ENCODE results near the gene RIPOR3. TPM values are rescaled to one million over a fixed set of nuclear protein-coding genes. Genes with fewer than 3 reads are reported as not detected.

RIPOR3 gene
- polyA plus RNA-seq, 2 of the 4 experiments (the other 2 are of a cell fraction), result 0.03 to 0.06 TPM

DNA sequence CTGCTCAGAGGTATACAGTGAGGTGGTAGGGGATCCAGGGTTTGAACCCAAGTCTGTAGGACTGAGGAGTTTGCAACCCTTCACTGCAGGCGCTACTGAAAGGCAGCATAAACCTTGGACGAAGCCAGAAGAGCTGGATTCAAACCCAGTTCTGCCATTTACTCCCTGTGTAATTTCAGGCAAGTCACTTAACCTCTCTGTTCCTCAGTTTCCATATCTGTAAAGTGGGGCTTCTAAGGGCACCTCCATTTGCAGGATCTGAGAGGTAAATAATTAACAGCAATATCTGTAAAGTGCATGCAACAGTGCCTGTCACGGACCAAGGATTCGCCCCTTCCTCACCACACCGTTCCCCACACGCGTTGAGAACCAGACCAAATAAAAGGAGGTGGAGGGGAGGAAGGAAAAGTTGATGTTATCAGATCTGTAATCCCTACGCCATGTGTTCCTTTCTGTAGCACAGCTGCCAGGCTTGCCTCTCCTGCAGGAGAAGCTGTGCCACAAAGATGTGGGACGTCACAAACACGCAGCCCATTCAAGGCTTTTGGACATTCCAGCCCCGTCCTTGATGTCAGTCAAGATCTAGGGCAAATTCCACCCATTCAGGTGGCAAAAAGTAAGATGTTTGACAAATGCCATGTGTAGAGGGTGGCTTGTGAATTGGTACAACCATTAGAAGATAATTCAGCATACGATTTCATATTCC is 9.8 kb downstream of the RIPOR3 start:
- FAIRE-seq, result no peak
- ChIA-PET POLR2A (interaction anchor here (0.8 kb wide), 1 partner anchor 14 kb away, joined by 5 read pairs; no protein-coding TSS in a partner anchor), CTCF (interaction anchor here (0.6 to 3.0 kb wide), 9 partner anchors 11 to 113 kb away, joined by 3 to 12 read pairs (median 4); partner anchors contain the start of gene BCAS4)
- WGBS (ENCODE audit: missing lambda C conversion rate), result 82% methylated on average over 12 of the region's 12 CpGs
- Histone ChIP-seq H3K4me2 (no peak overlapping the region), H3K27ac (no peak overlapping the region), H3K4me3 (no peak overlapping the region), H3K4me1 (peaks cover 30% of the 10 kb centered on the region), H3K9me3 (no peaks in the 10 kb centered on the region)
- TF ChIP-seq, protein P1, sequence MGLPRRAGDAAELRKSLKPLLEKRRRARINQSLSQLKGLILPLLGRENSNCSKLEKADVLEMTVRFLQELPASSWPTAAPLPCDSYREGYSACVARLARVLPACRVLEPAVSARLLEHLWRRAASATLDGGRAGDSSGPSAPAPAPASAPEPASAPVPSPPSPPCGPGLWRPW (IDR thresholded peaks at IDR 0.05), result no peak
- TF ChIP-seq HDAC2 (IDR thresholded peaks at IDR 0.05) (no peak), FOSL2 (IDR thresholded peaks at IDR 0.05) (no peak), FOSL2 (CRISPR knock-in tag; IDR thresholded peaks at IDR 0.05) (no peak), EHMT2 (IDR thresholded peaks at IDR 0.05; ENCODE audit: low read depth) (no peak), HOXB5 (CRISPR knock-in tag; IDR thresholded peaks at IDR 0.05) (no peak), FOSB (CRISPR knock-in tag; IDR thresholded peaks at IDR 0.05) (no peak)
- ATAC-seq, result no peak
- no peak for DNase-seq (ENCODE audit: low read depth in 1 of 2, low spot score in 1 of 2)

GRCh38 chr20:50680105-50680960 is 11.0 kb downstream of the RIPOR3 start:
- no peaks in the 10 kb centered on the region for H3K9me3 ChIP-seq
- peaks cover 36% of the 10 kb centered on the region for H3K4me1 ChIP-seq
- peak; percentile 45 to 69; a peak in 4 of 6 replicates for ATAC-seq
- H3K4me3 ChIP-seq, result no peak overlapping the region
- no peak for FAIRE-seq
- ChIA-PET CTCF (interaction anchor here (0.6 to 3.0 kb wide), 11 partner anchors 11 to 121 kb away, joined by 3 to 12 read pairs (median 3); partner anchors contain the start of gene BCAS4), POLR2A (interaction anchor here (0.7 kb wide), 1 partner anchor 22 kb away, joined by 3 read pairs; no protein-coding TSS in a partner anchor)
- peak overlapping the region; percentile 53 to 73 for H3K27ac ChIP-seq
- no peak for DNase-seq (ENCODE audit: low read depth in 1 of 2, low spot score in 1 of 2)
- peak overlapping the region; percentile 60 for H3K4me2 ChIP-seq
- WGBS (ENCODE audit: missing lambda C conversion rate), result 62% methylated on average over 19 of the region's 19 CpGs
- TF ChIP-seq JUN (IDR thresholded peaks at IDR 0.05) (no peak), CEBPB (IDR thresholded peaks at IDR 0.05) (peak; percentile 90 to 98)

DNA sequence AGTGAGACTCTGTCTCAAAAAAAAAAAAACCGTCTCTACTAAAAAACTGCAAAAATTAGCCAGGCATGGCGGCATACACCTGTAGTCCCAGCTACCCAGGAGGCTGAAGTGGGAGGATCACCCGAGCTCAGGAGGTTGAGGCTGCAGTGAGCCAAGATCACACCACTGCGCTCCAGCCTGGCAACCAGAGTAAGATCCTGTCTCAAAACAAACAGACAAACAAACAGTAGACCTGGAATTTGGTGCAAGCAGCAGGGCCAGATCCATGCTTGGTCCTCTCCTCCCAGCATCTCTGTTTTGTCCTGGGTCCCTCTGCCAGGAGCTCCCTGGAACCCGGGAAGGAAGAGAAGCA is 11.6 kb downstream of the RIPOR3 start:
- Histone ChIP-seq H3K27ac (peak overlapping the region; percentile 53 to 73), H3K9me3 (no peaks in the 10 kb centered on the region), H3K4me1 (peaks cover 36% of the 10 kb centered on the region), H3K4me2 (peak overlapping the region; percentile 60), H3K4me3 (no peak overlapping the region)
- DNase-seq (ENCODE audit: low read depth in 1 of 2, low spot score in 1 of 2) (no peak), ATAC-seq (no peak; a peak in 2 of 6 replicates), FAIRE-seq (no peak)
- TF ChIP-seq, protein P2, sequence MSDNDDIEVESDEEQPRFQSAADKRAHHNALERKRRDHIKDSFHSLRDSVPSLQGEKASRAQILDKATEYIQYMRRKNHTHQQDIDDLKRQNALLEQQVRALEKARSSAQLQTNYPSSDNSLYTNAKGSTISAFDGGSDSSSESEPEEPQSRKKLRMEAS (IDR thresholded peaks at IDR 0.05), result no peak
- TF ChIP-seq MAZ (IDR thresholded peaks at IDR 0.05; ENCODE audit: borderline replicate concordance, low read depth, low read length) (no peak), HOXA7 (CRISPR knock-in tag; IDR thresholded peaks at IDR 0.05) (no peak), USF2 (IDR thresholded peaks at IDR 0.05) (no peak)
- TF ChIP-seq, protein P1 (IDR thresholded peaks at IDR 0.05), result no peak
- POLR2A ChIA-PET, result interaction anchor here (0.7 kb wide), 1 partner anchor 23 kb away, joined by 3 read pairs; no protein-coding TSS in a partner anchor
- CTCF ChIA-PET, result interaction anchor here (1.0 to 3.0 kb wide), 6 partner anchors 11 to 115 kb away, joined by 3 to 12 read pairs (median 4); partner anchors contain the start of gene BCAS4
- WGBS (ENCODE audit: missing lambda C conversion rate), result 60% methylated on average over 5 of the region's 5 CpGs

DNA sequence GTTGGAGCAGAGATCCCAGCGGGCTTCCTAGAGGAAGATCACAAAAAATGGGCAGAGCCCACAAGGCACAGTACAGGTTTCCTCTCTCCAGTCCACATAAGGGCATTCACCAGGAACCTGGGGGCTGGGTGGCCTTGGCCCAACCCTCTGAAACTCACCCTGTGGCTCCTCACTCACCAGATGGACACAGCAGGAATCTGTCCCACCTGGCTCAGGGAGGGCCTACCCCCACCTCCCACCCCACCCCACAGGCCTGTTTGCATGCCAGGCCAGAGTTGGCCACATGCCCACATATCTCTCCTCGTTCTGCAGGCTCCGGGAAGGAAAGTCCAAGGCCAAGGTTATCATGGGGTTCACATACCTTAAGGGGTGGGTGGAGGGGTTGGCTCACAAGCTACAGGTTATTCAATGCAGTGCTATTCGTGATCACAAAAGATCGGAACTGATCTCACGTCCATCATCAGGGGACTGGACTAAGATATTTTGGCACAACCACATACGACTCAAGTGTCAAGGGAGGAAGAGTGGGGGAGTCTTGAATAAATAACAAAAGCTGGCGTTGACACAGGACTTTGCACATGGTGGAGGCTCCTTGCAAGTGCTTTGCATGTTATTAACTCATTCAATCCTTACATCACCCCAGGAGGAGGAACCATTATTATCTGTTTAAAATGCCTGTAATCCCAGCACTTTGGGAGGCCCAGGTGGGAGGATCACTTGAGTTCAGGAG is 13.0 kb downstream of the RIPOR3 start:
- peak; percentile 21 to 59; a peak in 4 of 6 replicates for ATAC-seq
- no peak overlapping the region for H3K4me3 ChIP-seq
- FAIRE-seq, result no peak
- peak overlapping the region; percentile 46 for H3K4me2 ChIP-seq
- peak overlapping the region; percentile 25 to 62; a peak in 4 of 6 replicates for H3K27ac ChIP-seq
- CTCF ChIA-PET, result no interaction called here
- peak in 1 of 2 experiments; percentile 62 for DNase-seq (ENCODE audit: low read depth in 1 of 2, low spot score in 1 of 2)
- peaks cover 36% of the 10 kb centered on the region for H3K4me1 ChIP-seq
- POLR2A ChIA-PET, result interaction anchor here (0.7 kb wide), 1 partner anchor 17 kb away, joined by 5 read pairs; no protein-coding TSS in a partner anchor
- H3K9me3 ChIP-seq, result no peaks in the 10 kb centered on the region
- 32% methylated on average over 7 of the region's 8 CpGs for WGBS (ENCODE audit: missing lambda C conversion rate)
- TF ChIP-seq EHF (CRISPR knock-in tag; IDR thresholded peaks at IDR 0.05), result no peak
- TF ChIP-seq HOXB13 (CRISPR knock-in tag; IDR thresholded peaks at IDR 0.05; ENCODE audit: low read depth), result no peak
- no peak for TF ChIP-seq PHF8 (IDR thresholded peaks at IDR 0.05; ENCODE audit: borderline replicate concordance, low read depth)
- TF ChIP-seq TP53 (CRISPR knock-in tag; IDR thresholded peaks at IDR 0.05), result no peak
- TF ChIP-seq USF2 (IDR thresholded peaks at IDR 0.05), result no peak
- TF ChIP-seq SREBF2 (IDR thresholded peaks at IDR 0.05), result no peak
- TF ChIP-seq HEYL (CRISPR knock-in tag; IDR thresholded peaks at IDR 0.05), result no peak
- no peak for TF ChIP-seq RFX5 (IDR thresholded peaks at IDR 0.05)
- TF ChIP-seq ESRRA (IDR thresholded peaks at IDR 0.05; ENCODE audit: borderline replicate concordance, low read length), result no peak
- TF ChIP-seq E2F6 (IDR thresholded peaks at IDR 0.05; ENCODE audit: borderline replicate concordance, low read depth), result no peak
- no peak for TF ChIP-seq ZFP36 (IDR thresholded peaks at IDR 0.05; ENCODE audit: borderline replicate concordance, partially characterized antibody)
- no peak for TF ChIP-seq FOSL2 (IDR thresholded peaks at IDR 0.05)
- TF ChIP-seq FOSL2 (CRISPR knock-in tag; IDR thresholded peaks at IDR 0.05), result no peak
